Neural cell (in vitro differentiated cells): Measurements from ENCODE around the gene SURF6. TPM values are rescaled to one million over a fixed set of nuclear protein-coding genes. Genes with fewer than 3 reads are reported as not detected.

Experiments used
- H2AFZ ChIP-seq: fragments of 200-600, 300-800 bp; sonication (generic), shearing (Covaris generic); 2 replicates; pipeline ENCODE4 v1.6.0; 2014; ENCODE audit warnings: low read depth, mild to moderate bottlenecking, antibody characterized with exemption, low read length, moderate library complexity
- H3F3A ChIP-seq: fragments of 200-600 bp; shearing (Covaris generic); 2 replicates; pipeline ENCODE4 v1.6.1; 2016; ENCODE audit warnings: mild to moderate bottlenecking, moderate library complexity, mixed read lengths, antibody characterized with exemption, low read length; ENCODE audit not compliant: insufficient read depth, poor library complexity, severe bottlenecking
- H3K27ac ChIP-seq: fragments of 200-600, 300-800 bp; sonication (generic), shearing (Covaris generic); 2 replicates; pipeline ENCODE4 v1.5.1; 2014; ENCODE audit warnings: mild to moderate bottlenecking, low read length, moderate library complexity
- H3K27me3 ChIP-seq: fragments of 300-800, 200-600 bp; sonication (generic), shearing (Covaris generic); 2 replicates; pipeline ENCODE4 v1.6.0; 2014; ENCODE audit warnings: mild to moderate bottlenecking, low read depth, low read length, moderate library complexity; ENCODE audit not compliant: insufficient read depth
- H3K36me3 ChIP-seq: fragments of 300-800, 200-600 bp; sonication (generic), shearing (Covaris generic); 2 replicates; pipeline ENCODE4 v1.5.1; 2014; ENCODE audit warnings: mild to moderate bottlenecking, antibody characterized with exemption, low read length, moderate library complexity; ENCODE audit not compliant: insufficient read depth
- H3K4me2 ChIP-seq: fragments of 300-800, 200-600 bp; sonication (generic), shearing (Covaris generic); 2 replicates; pipeline ENCODE4 v1.6.0; 2014; ENCODE audit warnings: mild to moderate bottlenecking, low read length
- H3K4me3 ChIP-seq: fragments of 300-800, 200-600 bp; sonication (generic), shearing (Covaris generic); 2 replicates; pipeline ENCODE4 v1.5.1; 2014; ENCODE audit warnings: mild to moderate bottlenecking, low read length, moderate library complexity
- H3K79me2 ChIP-seq: fragments of 200-600 bp; shearing (Covaris generic); replicated peaks from 2 replicates; pipeline ENCODE4 v1.6.0; 2014; ENCODE audit warnings: mild to moderate bottlenecking, low read length, moderate library complexity; ENCODE audit not compliant: insufficient read depth
- H3K9ac ChIP-seq: fragments of 300-800, 200-600 bp; sonication (generic), shearing (Covaris generic); 2 replicates; pipeline ENCODE4 v1.6.1; 2016; ENCODE audit warnings: mild to moderate bottlenecking, low read length, mixed read lengths
- H3K9me2 ChIP-seq: fragments of 200-600 bp; shearing (Covaris generic); 2 replicates; pipeline ENCODE4 v1.6.1; 2016; ENCODE audit warnings: mild to moderate bottlenecking, low read length, mixed read lengths; ENCODE audit not compliant: insufficient read depth
- H3K9me3 ChIP-seq: fragments of 200-600, 300-800 bp; sonication (generic), shearing (Covaris generic); 2 replicates; pipeline ENCODE4 v1.6.1; 2016; ENCODE audit warnings: mild to moderate bottlenecking, mixed run types, low read length, moderate library complexity, mixed read lengths
- H4K20me1 ChIP-seq: fragments of 200-600 bp; shearing (Covaris generic); 2 replicates; pipeline ENCODE4 v1.6.1; 2016; ENCODE audit warnings: mild to moderate bottlenecking, mixed run types; ENCODE audit not compliant: insufficient read depth
- CTCF ChIP-seq: fragments of 450-650 bp; IDR thresholded peaks from 2 replicates; pipeline ENCODE4 v1.5.1; 2014; ENCODE audit warnings: antibody characterized with exemption, mild to moderate bottlenecking, moderate library complexity; ENCODE audit not compliant: poor library complexity, severe bottlenecking
- EP300 ChIP-seq: fragments of 450-650 bp; conservative IDR thresholded peaks from 2 replicates; pipeline ENCODE4 v1.6.1; 2014; ENCODE audit warnings: antibody characterized with exemption, mild to moderate bottlenecking, moderate library complexity; ENCODE audit not compliant: poor library complexity, severe bottlenecking
- EZH2 ChIP-seq: fragments of 200-600, 300-800 bp; shearing (Covaris generic), sonication (generic); IDR thresholded peaks from 2 replicates; pipeline ENCODE4 v1.6.1; 2014; ENCODE audit warnings: antibody characterized with exemption, low read length, borderline replicate concordance, mild to moderate bottlenecking; ENCODE audit not compliant: insufficient read depth, poor library complexity, severe bottlenecking
- MXI1 ChIP-seq: fragments of 450-650 bp; conservative IDR thresholded peaks from 2 replicates; pipeline ENCODE4 v1.6.1; 2014; ENCODE audit warnings: antibody characterized with exemption, mild to moderate bottlenecking; ENCODE audit not compliant: poor library complexity, severe bottlenecking
- POLR2AphosphoS5 ChIP-seq: IDR thresholded peaks from 2 replicates; pipeline ENCODE4 v1.6.1; 2012
- RAD21 ChIP-seq: fragments of 450-650 bp; conservative IDR thresholded peaks from 2 replicates; pipeline ENCODE4 v1.6.1; 2014; ENCODE audit warnings: antibody characterized with exemption, mild to moderate bottlenecking, moderate library complexity
- REST ChIP-seq: IDR thresholded peaks from 2 replicates; pipeline ENCODE4 v1.6.1; 2012; ENCODE audit warnings: borderline replicate concordance
- SMC3 ChIP-seq: fragments of 450-650 bp; conservative IDR thresholded peaks from 2 replicates; pipeline ENCODE4 v1.6.1; 2014; ENCODE audit warnings: antibody characterized with exemption, mild to moderate bottlenecking, moderate library complexity; ENCODE audit not compliant: poor library complexity
- TAF1 ChIP-seq: IDR thresholded peaks from 2 replicates; pipeline ENCODE4 v1.6.1; 2012; ENCODE audit warnings: low read depth
- polyA plus RNA-seq: library from polyadenylated mRNA; depleted of rRNA; stranded (reverse); fragments of >200 nt; gene quantifications from 2 replicates; pipeline ENCODE4 v1.2.3, GENCODE V29; 2014

SURF6 gene
- polyA plus RNA-seq, 1 donor from 2014 or later: 20.7 TPM

- no peak overlapping the region for H3K27ac ChIP-seq
- peak; percentile 63 for TF ChIP-seq EP300
- TF ChIP-seq TAF1: no peak
- peak; percentile 18 for TF ChIP-seq MXI1
- no peak for TF ChIP-seq REST
- peak; percentile 60 for TF ChIP-seq POLR2AphosphoS5
- TF ChIP-seq SMC3: no peak
- TF ChIP-seq CTCF: no peak
- no peak for TF ChIP-seq EZH2
- no peak for TF ChIP-seq RAD21
- no peaks in the 10 kb centered on the region for H3K9me3 ChIP-seq
- H3K27me3 ChIP-seq: no peaks in the 10 kb centered on the region
- no peak overlapping the region for H2AFZ ChIP-seq
- H3K4me3 ChIP-seq: peak overlapping the region; percentile 38
- no peaks in the 10 kb centered on the region for H3F3A ChIP-seq
- H3K4me2 ChIP-seq: no peak overlapping the region
- H3K79me2 ChIP-seq: peaks cover 33% of the 10 kb centered on the region
- H3K36me3 ChIP-seq: no peaks in the 10 kb centered on the region
- no peaks in the 10 kb centered on the region for H3K9me2 ChIP-seq
- peak overlapping the region; percentile 16 for H3K9ac ChIP-seq
- no peaks in the 10 kb centered on the region for H4K20me1 ChIP-seq
Observed at GRCh38 chr9:133368249-133368881, 32.4 kb upstream of the SURF6 start.

- H3K36me3 ChIP-seq: no peaks in the 10 kb centered on the region
Observed at GRCh38 chr9:133367778-133368177, 31.8 kb upstream of the SURF6 start.

More at GRCh38 chr9:133367778-133368177, 31.8 kb upstream of the SURF6 start:
- Histone ChIP-seq H3K4me2 (no peak overlapping the region), H3K4me3 (peak overlapping the region; percentile 38), H4K20me1 (no peaks in the 10 kb centered on the region), H3K79me2 (peaks cover 28% of the 10 kb centered on the region), H3K9ac (no peak overlapping the region), H3K27ac (no peak overlapping the region), H3K27me3 (no peaks in the 10 kb centered on the region), H3K9me3 (no peaks in the 10 kb centered on the region), H3K9me2 (no peaks in the 10 kb centered on the region), H2AFZ (no peak overlapping the region), H3F3A (no peaks in the 10 kb centered on the region)
- TF ChIP-seq EZH2 (no peak), CTCF (no peak), EP300 (no peak), MXI1 (no peak), RAD21 (no peak), REST (no peak), TAF1 (no peak), POLR2AphosphoS5 (no peak), SMC3 (no peak)
